A673 (cell line): ENCODE results near the gene JAML. TPM values are rescaled to one million over a fixed set of nuclear protein-coding genes. Genes with fewer than 3 reads are reported as not detected.

Experiments
- BruUV-seq: library from RNA; stranded (reverse); fragments of 400-500 nt; replicated peaks from 2 replicates; lab custom pipeline; 2021; lab: Mats Ljungman, UMichigan
- CTCF ChIA-PET: fragments of 300-600 bp; sonication (Branson Sonifier 250); formaldehyde crosslinking; loops from one replicate; lab custom pipeline; 2022; ENCODE audit warnings: antibody characterized with exemption; lab: Charles Lee
- POLR2A ChIA-PET: fragments of 300-600 bp; sonication (Branson Sonifier 250); formaldehyde crosslinking; loops from one replicate; lab custom pipeline; 2022; ENCODE audit warnings: antibody characterized with exemption; ENCODE audit not compliant: low non-redundant PET; lab: Charles Lee
- DNase-seq: peaks from one replicate; pipeline ENCODE4 v3.0.0-alpha.2; 2015; ENCODE audit warnings: low spot score
- H3K27ac ChIP-seq: fragments of 200-600 bp; sonication (generic); 2 replicates; pipeline ENCODE4 v1.5.1; 2016; ENCODE audit warnings: mixed run types, low read depth, mild to moderate bottlenecking, mixed read lengths, antibody characterized with exemption, low read length; ENCODE audit not compliant: poor library complexity, severe bottlenecking
- H3K27me3 ChIP-seq: fragments of 200-600 bp; sonication (generic); replicated peaks from 2 replicates; pipeline ENCODE4 v1.6.1; 2017; ENCODE audit warnings: mixed run types, low read depth, mild to moderate bottlenecking, mixed read lengths, antibody characterized with exemption, low read length; ENCODE audit not compliant: insufficient read depth, poor library complexity
- H3K36me3 ChIP-seq: fragments of 200-600 bp; sonication (generic); 2 replicates; pipeline ENCODE4 v1.6.1; 2016; ENCODE audit warnings: mixed run types, mild to moderate bottlenecking, mixed read lengths, antibody characterized with exemption, low read length; ENCODE audit not compliant: insufficient read depth, poor library complexity, severe bottlenecking
- H3K4me1 ChIP-seq: fragments of 200-600 bp; sonication (generic); 2 replicates; pipeline ENCODE4 v1.6.1; 2017; ENCODE audit warnings: mixed run types, mild to moderate bottlenecking, mixed read lengths, antibody characterized with exemption, low read length; ENCODE audit not compliant: insufficient read depth, poor library complexity, severe bottlenecking
- H3K4me3 ChIP-seq: fragments of 200-600 bp; sonication (generic); 2 replicates; pipeline ENCODE4 v1.5.1; 2016; ENCODE audit warnings: low read depth, mixed run types, mild to moderate bottlenecking, mixed read lengths, low read length; ENCODE audit not compliant: poor library complexity, severe bottlenecking
- H3K9me3 ChIP-seq: fragments of 200-600 bp; sonication (generic); 2 replicates; pipeline ENCODE4 v1.6.1; 2016; ENCODE audit warnings: mixed run types, low read depth, mild to moderate bottlenecking, mixed read lengths, antibody characterized with exemption, low read length; ENCODE audit not compliant: poor library complexity, severe bottlenecking
- EZH2 ChIP-seq: fragments of 200-600 bp; sonication (generic); IDR thresholded peaks from 2 replicates; pipeline ENCODE4 v1.6.1; 2017; ENCODE audit warnings: borderline replicate concordance, low read depth, mild to moderate bottlenecking, mixed read lengths, antibody characterized with exemption, low read length; ENCODE audit not compliant: poor library complexity, severe bottlenecking
- intact Hi-C: fragments of 100-400 bp; cut with micrococcal nuclease; formaldehyde crosslinking; loops from one replicate; pipeline ENCODE4 v1.10.0; 2022; ENCODE audit not compliant: unreplicated experiment
- total RNA-seq: library from RNA; stranded (reverse); gene quantifications from 2 replicates; pipeline ENCODE4 v1.2.3, GENCODE V29; 2021
- TF ChIP-seq, protein P1 (sequence below): fragments of 300-800, 200-600 bp; sonication (generic); conservative IDR thresholded peaks from 2 replicates; pipeline ENCODE4 v1.5.1; 2017; ENCODE audit warnings: low read depth, mild to moderate bottlenecking, antibody characterized with exemption, low read length, moderate library complexity, mixed read lengths

Gene JAML
- total RNA-seq, 1 experiment from 2014 or later = not detected

DNA sequence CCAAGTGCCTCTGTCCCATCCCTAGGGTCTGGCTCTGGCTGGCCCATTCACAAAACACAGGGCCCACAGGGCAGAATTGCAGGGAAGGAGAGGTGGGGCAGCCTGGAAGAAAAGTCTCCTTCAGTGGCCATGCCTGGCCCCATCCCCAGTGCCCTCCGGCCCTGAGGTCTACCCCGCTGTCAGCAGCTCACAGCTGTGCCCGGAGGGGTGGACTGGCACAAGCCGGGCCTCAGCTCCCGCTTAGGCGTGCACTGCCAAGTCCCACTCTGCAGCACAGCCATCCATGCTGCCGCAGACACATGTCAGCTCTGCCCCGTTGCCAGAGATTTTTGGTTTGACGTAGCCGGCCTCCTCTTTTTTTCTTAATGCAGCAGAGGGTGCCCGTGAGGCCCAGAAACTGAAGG lies 44.5 kb downstream of the JAML start:
- Histone ChIP-seq H3K27ac (no peak overlapping the region), H3K4me3 (no peak overlapping the region), H3K36me3 (no peaks in the 10 kb centered on the region), H3K9me3 (no peaks in the 10 kb centered on the region), H3K27me3 (peaks cover 1% of the 10 kb centered on the region), H3K4me1 (no peaks in the 10 kb centered on the region)
- CTCF ChIA-PET = interaction anchor here (0.5 to 1.7 kb wide), 2 partner anchors 8 to 914 kb away, joined by 3 read pairs; no protein-coding TSS in a partner anchor
- POLR2A ChIA-PET = no interaction called here
- DNase-seq = peak; percentile 59
- no TSS peak for BruUV-seq
- intact Hi-C loops = no loop called here
- TF ChIP-seq, protein P1, sequence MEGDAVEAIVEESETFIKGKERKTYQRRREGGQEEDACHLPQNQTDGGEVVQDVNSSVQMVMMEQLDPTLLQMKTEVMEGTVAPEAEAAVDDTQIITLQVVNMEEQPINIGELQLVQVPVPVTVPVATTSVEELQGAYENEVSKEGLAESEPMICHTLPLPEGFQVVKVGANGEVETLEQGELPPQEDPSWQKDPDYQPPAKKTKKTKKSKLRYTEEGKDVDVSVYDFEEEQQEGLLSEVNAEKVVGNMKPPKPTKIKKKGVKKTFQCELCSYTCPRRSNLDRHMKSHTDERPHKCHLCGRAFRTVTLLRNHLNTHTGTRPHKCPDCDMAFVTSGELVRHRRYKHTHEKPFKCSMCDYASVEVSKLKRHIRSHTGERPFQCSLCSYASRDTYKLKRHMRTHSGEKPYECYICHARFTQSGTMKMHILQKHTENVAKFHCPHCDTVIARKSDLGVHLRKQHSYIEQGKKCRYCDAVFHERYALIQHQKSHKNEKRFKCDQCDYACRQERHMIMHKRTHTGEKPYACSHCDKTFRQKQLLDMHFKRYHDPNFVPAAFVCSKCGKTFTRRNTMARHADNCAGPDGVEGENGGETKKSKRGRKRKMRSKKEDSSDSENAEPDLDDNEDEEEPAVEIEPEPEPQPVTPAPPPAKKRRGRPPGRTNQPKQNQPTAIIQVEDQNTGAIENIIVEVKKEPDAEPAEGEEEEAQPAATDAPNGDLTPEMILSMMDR = no peak
- no peak for TF ChIP-seq EZH2

DNA sequence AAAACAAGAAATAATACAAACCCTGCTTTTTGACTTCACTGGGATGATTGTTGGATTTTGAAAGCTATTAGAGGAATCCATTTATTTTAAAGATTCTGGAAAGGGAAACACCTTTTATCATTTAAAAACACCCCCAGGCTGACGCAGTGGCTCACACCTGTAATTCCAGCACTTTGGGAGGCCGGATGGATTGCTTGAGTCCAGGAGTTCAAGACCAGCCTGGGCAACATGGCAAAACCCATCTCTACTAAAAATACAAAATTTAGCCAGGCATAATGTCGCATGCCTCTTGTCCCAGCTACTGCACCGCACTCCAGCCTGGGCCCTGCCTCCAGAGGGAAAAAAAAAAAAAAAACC lies 48.1 kb downstream of the JAML start:
- Histone ChIP-seq H3K27me3 (peaks cover 4% of the 10 kb centered on the region), H3K27ac (no peak overlapping the region), H3K9me3 (no peaks in the 10 kb centered on the region), H3K4me3 (no peak overlapping the region), H3K4me1 (no peaks in the 10 kb centered on the region), H3K36me3 (no peaks in the 10 kb centered on the region)
- TF ChIP-seq EZH2 = no peak
- TF ChIP-seq, protein P1 = no peak
- DNase-seq = no peak
- ChIA-PET CTCF (no interaction called here), POLR2A (no interaction called here)
- BruUV-seq = no TSS peak
- intact Hi-C loops = no loop called here

DNA sequence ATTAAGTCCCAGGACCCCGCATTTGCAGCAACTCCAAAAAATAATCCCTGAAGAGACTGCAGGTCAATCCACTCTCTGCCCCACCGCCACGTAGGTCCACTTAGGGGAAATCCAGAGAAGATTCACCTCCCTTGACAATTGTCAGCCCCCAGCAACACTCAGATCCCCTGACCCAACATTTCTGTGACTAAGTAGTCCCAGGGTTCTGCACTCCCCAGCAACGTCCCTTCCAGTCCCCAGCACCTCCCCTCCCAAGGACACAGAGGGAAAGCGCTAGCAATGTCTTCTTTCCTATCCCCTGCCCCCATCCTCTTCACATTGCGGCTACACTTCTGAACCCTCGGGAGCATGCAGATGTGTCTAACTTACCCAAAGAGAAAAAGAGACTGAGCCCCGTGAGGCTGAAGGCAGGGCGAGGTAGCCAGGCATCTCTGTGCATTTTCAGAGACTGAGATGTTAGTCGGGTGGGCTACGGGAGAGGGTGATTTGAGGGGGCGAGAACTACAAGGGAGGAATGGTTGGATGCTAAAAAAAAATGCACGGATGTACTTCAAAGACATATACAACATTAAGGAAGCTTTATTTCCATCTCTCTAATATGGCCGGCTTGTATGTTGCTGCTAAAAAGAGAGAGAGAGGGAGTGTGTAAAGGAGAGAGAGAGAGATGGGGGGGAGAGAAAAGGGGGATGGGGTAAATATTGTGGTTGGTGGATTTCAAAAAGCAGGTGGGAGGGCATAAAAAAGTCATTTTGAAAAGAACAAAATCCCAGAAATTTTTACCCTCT lies 48.6 kb downstream of the JAML start, which contains the start of gene SCN2B:
Gene SCN2B (minus strand): TSS at position 647 of the 785 bp plus-strand sequence. CDS start 208 bp downstream, at position 439.
- POLR2A ChIA-PET = no interaction called here
- intact Hi-C loops = no loop called here
- no peak for DNase-seq
- no TSS peak for BruUV-seq
- no peaks in the 10 kb centered on the region for H3K9me3 ChIP-seq
- H3K36me3 ChIP-seq = no peaks in the 10 kb centered on the region
- no peaks in the 10 kb centered on the region for H3K4me1 ChIP-seq
- H3K27ac ChIP-seq = no peak within 1 kb of the TSS
- peaks cover 4% of the 10 kb centered on the region for H3K27me3 ChIP-seq
- no peak within 1 kb of the TSS for H3K4me3 ChIP-seq
- TF ChIP-seq, protein P1 = no peak
- TF ChIP-seq EZH2 = no peak
- CTCF ChIA-PET = no interaction called here
